Mucosa of descending colon (tissue), 3 donors: Measurements from ENCODE around the gene UPK1B. TPM values are rescaled to one million over a fixed set of nuclear protein-coding genes. Genes with fewer than 3 reads are reported as not detected.
A peak's percentile ranks its signal among the peaks of the same experiment; 100 is the strongest.

Source experiments
- ATAC-seq: fragments of 200-7000 bp; cut with Tn5 transposase; one replicate; pipeline ENCODE4 v1.9.1; 2020; ENCODE audit warnings: mild to moderate bottlenecking, moderate library complexity
- DNase-seq, 3 donors: peaks; one replicate each; pipeline ENCODE4 v3.0.0-alpha.2; 2020
- H3K36me3 ChIP-seq: fragments of 200-600 bp; one replicate; pipeline ENCODE4 v1.8.0; 2021; ENCODE audit warnings: low read depth, mild to moderate bottlenecking
- H3K4me1 ChIP-seq: fragments of 200-600 bp; one replicate; pipeline ENCODE4 v1.8.0; 2021; ENCODE audit warnings: low read depth, mild to moderate bottlenecking
- H3K4me3 ChIP-seq: fragments of 200-600 bp; one replicate; pipeline ENCODE4 v1.8.0; 2021; ENCODE audit warnings: mild to moderate bottlenecking
- H3K9me3 ChIP-seq: fragments of 200-600 bp; one replicate; pipeline ENCODE4 v1.8.0; 2021; ENCODE audit warnings: mild to moderate bottlenecking
- CTCF ChIP-seq: fragments of 200-600 bp; IDR thresholded peaks from one replicate; pipeline ENCODE4 v1.8.0; 2022; ENCODE audit warnings: antibody characterized with exemption, mild to moderate bottlenecking
- intact Hi-C, 2 donors: fragments of 100-400 bp; cut with DNase I in 1 of 2; cut with micrococcal nuclease in 1 of 2; formaldehyde crosslinking; loops; one replicate each; pipeline versions ENCODE4 v1.11.0 to v1.11.1; 2022; cut with DNase I, micrococcal nuclease
- total RNA-seq, 3 donors: library from RNA; stranded (reverse); fragmentation: NEBNext Ultra II Directional in 2 of 3; extraction: Animal tissue kit (Norgen Biotek cat#: 25700) in 2 of 3; gene quantifications; one replicate each; pipeline versions ENCODE4 v1.2.1 to v1.2.4, GENCODE V29; 2021 to 2023
- donor health status: DM: no; HTN: no; CAD: no; lungs with moderate emphysema.
- donor health status: DM: no; HTN: no; CAD: no.
- donor health status: DM: no; HTN: yes; CAD: no.

UPK1B gene
- total RNA-seq, 3 donors from 2014 or later, result not detected

GRCh38 chr3:119220970-119221667 is 47.7 kb downstream of the UPK1B start:
- no peak for DNase-seq
- TF ChIP-seq CTCF, result no peak
- ATAC-seq, result peak; percentile 64
- Histone ChIP-seq H3K9me3 (no peaks in the 10 kb centered on the region), H3K4me1 (peaks cover 8% of the 10 kb centered on the region), H3K36me3 (peaks cover 3% of the 10 kb centered on the region), H3K4me3 (no peak overlapping the region)
- intact Hi-C loops, result no loop called here

GRCh38 chr3:119221779-119222320 is 48.5 kb downstream of the UPK1B start:
- no peaks in the 10 kb centered on the region for H3K9me3 ChIP-seq
- TF ChIP-seq CTCF, result no peak
- H3K4me1 ChIP-seq, result peaks cover 15% of the 10 kb centered on the region
- H3K4me3 ChIP-seq, result no peak overlapping the region
- ATAC-seq (no peak), DNase-seq (no peak)
- intact Hi-C loops, result no loop called here
- peaks cover 3% of the 10 kb centered on the region for H3K36me3 ChIP-seq

GRCh38 chr3:119222391-119222790 is 49.0 kb downstream of the UPK1B start:
- ATAC-seq (no peak), DNase-seq (no peak)
- no peak for TF ChIP-seq CTCF
- Histone ChIP-seq H3K4me3 (no peak overlapping the region), H3K36me3 (peaks cover 3% of the 10 kb centered on the region), H3K9me3 (no peaks in the 10 kb centered on the region), H3K4me1 (peaks cover 19% of the 10 kb centered on the region)
- intact Hi-C loops, result no loop called here

- ATAC-seq (no peak), DNase-seq (no peak)
- no peaks in the 10 kb centered on the region for H3K9me3 ChIP-seq
- TF ChIP-seq CTCF, result no peak
- H3K4me1 ChIP-seq, result peaks cover 25% of the 10 kb centered on the region
- peaks cover 3% of the 10 kb centered on the region for H3K36me3 ChIP-seq
- intact Hi-C loops, result no loop called here
- no peak overlapping the region for H3K4me3 ChIP-seq
These were observed 50.1 kb downstream of the UPK1B start for GRCh38 chr3:119223511-119223910.

GRCh38 chr3:119225121-119225520 is 51.7 kb downstream of the UPK1B start:
- DNase-seq (no peak), ATAC-seq (peak; percentile 23)
- no peak overlapping the region for H3K4me3 ChIP-seq
- H3K36me3 ChIP-seq, result peaks cover 3% of the 10 kb centered on the region
- intact Hi-C loops, result no loop called here
- H3K4me1 ChIP-seq, result peaks cover 25% of the 10 kb centered on the region
- H3K9me3 ChIP-seq, result no peaks in the 10 kb centered on the region
- TF ChIP-seq CTCF, result no peak
